Endothelial cell of umbilical vein (primary cell): ENCODE results near the gene MED8.

Source experiments
- CTCF ChIP-seq, 2 donors: IDR thresholded peaks; 1 replicate in 1 of 2; 2 replicates in 1 of 2; pipeline ENCODE4 v1.5.1; 2011; ENCODE audit warnings: low read length in 2 of 2, mild to moderate bottlenecking in 2 of 2, moderate library complexity in 2 of 2, control low read depth in 1 of 2, inconsistent platforms in 1 of 2, low read depth in 1 of 2; ENCODE audit not compliant: insufficient read depth in 1 of 2; ENCODE audit errors: extremely low read depth in 1 of 2
- MAX ChIP-seq: IDR thresholded peaks from 2 replicates; pipeline ENCODE4 v1.6.1; 2011; ENCODE audit not compliant: insufficient read depth, insufficient read length

- TF ChIP-seq CTCF (IDR thresholded peaks at IDR 0.05; ENCODE audit: extremely low read depth in 1 of 2, insufficient read depth in 1 of 2, low read depth in 1 of 2, low read length in 2 of 2) (no peak), MAX (no peak)
Observed at GRCh38 chr1:43427941-43428340, 38.3 kb upstream of the MED8 start.
